SH-SY5Y (cell line): ENCODE measurements around the gene WDR4.

Source experiments
- GATA2 ChIP-seq: IDR thresholded peaks from 2 replicates; pipeline ENCODE4 v1.6.1; 2011; ENCODE audit warnings: mild to moderate bottlenecking, low read depth, low read length
- GATA3 ChIP-seq: IDR thresholded peaks from 2 replicates; pipeline ENCODE4 v1.6.1; 2011; ENCODE audit warnings: low read depth, mild to moderate bottlenecking, low read length, moderate library complexity

WDR4 gene

GRCh38 chr21:42849759-42850412 is 29.5 kb downstream of the WDR4 start:
- TF ChIP-seq GATA3: no peak
- TF ChIP-seq GATA2: no peak

- TF ChIP-seq GATA2: no peak
Observed at GRCh38 chr21:42848932-42849758, 30.2 kb downstream of the WDR4 start.

- TF ChIP-seq GATA2: no peak
- no peak for TF ChIP-seq GATA3
Observed at GRCh38 chr21:42847726-42848125, 31.6 kb downstream of the WDR4 start.

- TF ChIP-seq GATA2 (no peak), GATA3 (no peak)
Observed at GRCh38 chr21:42847051-42847707, 32.2 kb downstream of the WDR4 start.

- no peak for TF ChIP-seq GATA2
- TF ChIP-seq GATA3: no peak
Observed at GRCh38 chr21:42846221-42846620, 33.1 kb downstream of the WDR4 start.

- TF ChIP-seq GATA3: no peak
- TF ChIP-seq GATA2: no peak
Observed at GRCh38 chr21:42845296-42845965, 33.9 kb downstream of the WDR4 start.

GRCh38 chr21:42844411-42845113 is 34.8 kb downstream of the WDR4 start:
- TF ChIP-seq GATA2: no peak
- TF ChIP-seq GATA3: no peak

GRCh38 chr21:42843056-42843455 is 36.3 kb downstream of the WDR4 start:
- TF ChIP-seq GATA2 (no peak), GATA3 (no peak)

- TF ChIP-seq GATA2 (no peak), GATA3 (no peak)
Observed at GRCh38 chr21:42841156-42841915, 38.0 kb downstream of the WDR4 start.

GRCh38 chr21:42840411-42841155 is 38.8 kb downstream of the WDR4 start:
- no peak for TF ChIP-seq GATA3
- no peak for TF ChIP-seq GATA2

GRCh38 chr21:42839271-42840231 is 39.8 kb downstream of the WDR4 start:
- TF ChIP-seq GATA2 (no peak), GATA3 (no peak)
